HG03469 (cell line): Measurements from ENCODE around the gene ABRAXAS1.
"Not testable (repeated sequence)": the region's sequence is repeated elsewhere in the genome, so short reads cannot be mapped to it uniquely, and the experiment has no call there.

Experiments
- ATAC-seq: cut with Tn5 transposase; IDR thresholded peaks from one replicate; pipeline ENCODE4 v1.9.1; 2021; ENCODE audit warnings: mild to moderate bottlenecking, moderate library complexity, moderate number of reproducible peaks; ENCODE audit not compliant: unreplicated experiment

ABRAXAS1 gene

DNA sequence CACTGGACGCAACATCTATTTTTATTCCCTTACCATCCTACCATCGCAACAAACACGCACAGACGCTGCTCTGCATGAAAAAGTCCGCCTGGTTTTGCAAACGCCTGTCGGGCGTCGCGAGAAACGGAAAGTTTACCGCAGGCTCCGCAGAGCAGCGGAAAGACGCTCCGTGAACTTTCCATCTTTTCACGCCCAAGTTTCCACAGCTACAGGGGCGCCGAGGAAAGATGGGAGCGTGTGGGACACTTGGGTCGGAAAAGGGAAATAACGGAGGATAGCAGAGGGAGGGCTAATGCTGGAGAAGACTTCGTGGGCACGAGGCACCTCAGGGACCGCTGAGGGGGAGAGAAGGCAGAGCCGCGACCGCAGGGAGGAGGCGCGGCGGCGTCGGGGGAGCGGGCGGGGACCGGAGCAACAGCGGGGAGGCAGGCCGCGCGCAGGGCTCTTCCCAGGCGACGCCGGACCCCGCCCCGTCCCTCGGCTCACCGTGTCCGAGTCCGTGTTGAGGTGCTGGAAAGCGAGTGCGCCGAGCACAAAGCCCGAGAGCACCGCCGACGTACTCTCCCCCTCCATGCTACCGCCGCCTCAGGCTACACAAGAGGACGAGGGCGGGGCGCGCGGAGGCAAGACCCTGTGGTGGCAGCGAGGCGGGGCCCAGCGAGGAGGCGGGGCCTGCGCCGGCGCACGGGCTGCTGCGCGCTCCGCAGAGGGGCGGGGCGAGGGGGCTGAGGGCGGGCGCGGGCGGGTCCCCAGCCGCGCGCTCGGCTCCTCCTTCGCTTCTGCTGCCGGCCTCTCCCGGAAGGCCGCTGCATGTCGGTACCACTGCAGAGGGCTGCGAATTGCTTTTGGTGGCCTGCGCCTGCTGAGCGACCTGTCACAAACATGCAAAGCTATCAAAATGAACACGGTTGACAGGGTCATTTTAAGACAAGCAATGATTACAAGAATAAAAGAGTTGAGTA lies at the start of gene ABRAXAS1:
Gene ABRAXAS1 (minus strand): TSS at position 601 of the 962 bp plus-strand sequence. CDS start 28 bp downstream, at position 573.
- ATAC-seq: peak; percentile 95

GRCh38 chr4:83527671-83528070 lies 42.8 kb upstream of the ABRAXAS1 start:
- no peak for ATAC-seq

DNA sequence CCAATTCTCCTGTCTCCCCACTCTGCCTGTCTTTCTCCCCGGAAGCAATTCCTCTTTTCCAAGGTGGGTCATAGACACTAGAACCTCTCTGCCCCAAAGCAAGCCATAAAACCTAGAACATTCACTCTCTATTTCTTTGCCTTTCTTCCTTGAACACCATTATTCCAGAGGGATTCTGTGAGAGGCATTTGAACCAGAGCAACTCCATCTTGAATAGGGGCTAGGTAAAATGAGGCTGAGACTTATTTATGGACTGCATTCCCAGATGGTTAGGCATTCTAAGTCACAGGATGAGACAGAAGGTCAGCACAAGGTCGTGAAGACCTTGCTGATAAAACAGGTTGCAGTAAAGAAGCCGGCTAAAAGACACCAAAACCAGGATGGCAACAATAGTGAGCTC lies 37.3 kb upstream of the ABRAXAS1 start:
- ATAC-seq: no peak

GRCh38 chr4:83516042-83516772 lies 31.3 kb upstream of the ABRAXAS1 start:
- ATAC-seq: no peak

DNA sequence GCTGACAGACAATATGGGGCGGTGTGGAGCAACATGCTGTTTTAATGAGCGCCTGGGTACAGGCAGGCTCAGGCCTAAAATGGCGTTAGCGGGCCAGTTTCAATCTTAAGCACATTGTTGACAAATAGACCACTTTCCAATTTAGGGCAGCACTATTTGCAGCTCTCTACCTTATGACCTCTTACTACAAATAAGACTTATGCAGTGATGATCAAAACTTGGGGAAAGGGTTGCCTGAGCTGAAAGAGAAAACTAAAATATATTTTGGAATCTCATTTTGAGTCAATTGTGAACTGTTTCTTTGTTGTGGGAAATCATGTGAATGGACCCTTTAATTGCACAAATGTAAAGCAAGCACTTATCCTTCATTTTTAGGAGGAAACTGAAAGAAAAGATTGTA lies 25.5 kb upstream of the ABRAXAS1 start:
- no peak for ATAC-seq

DNA sequence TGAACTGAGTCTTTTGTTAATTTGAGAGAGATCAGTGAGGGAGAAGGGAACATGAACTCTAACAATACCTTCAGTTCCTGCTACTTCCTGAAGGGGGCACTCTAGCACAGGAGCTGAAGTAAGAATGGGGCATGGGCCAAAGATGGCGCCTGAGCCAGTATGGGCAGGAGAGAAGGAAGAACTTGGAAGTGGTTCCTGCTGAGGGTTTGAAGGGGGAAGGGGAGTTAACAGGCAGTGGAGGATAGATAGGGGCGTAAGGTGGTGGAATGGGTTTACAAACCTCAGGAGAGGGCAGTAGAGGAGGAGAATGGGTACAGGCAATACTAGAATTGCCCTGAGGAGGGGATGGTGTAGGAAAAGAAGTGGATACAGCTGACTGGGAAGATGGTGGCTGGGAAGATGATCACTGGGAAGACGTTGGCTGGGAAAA lies 24.3 kb upstream of the ABRAXAS1 start:
- ATAC-seq: not testable (repeated sequence)

- no peak for ATAC-seq
Observed at GRCh38 chr4:83504996-83505395, 20.1 kb upstream of the ABRAXAS1 start.

DNA sequence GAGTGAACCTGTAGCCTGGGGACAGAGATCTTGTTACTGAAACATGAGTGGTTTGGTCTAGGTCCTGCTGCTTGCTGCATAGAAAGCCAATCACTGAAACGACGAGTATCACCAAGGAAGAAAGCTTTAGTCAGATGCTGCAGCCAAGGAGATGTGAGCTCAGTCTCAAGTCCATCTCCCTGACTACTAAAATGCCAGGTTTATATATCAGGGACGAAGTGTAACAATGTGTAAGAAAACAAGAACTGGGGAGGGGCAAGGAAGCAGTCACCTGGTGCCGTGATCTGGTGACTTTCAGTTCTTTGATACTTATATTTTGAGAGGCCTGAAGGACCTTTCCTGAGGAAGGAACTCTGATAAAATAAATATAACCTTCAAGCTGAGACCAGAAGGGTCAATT lies 19.6 kb upstream of the ABRAXAS1 start:
- ATAC-seq: no peak

- ATAC-seq: no peak
Observed at GRCh38 chr4:83503974-83504373, 19.1 kb upstream of the ABRAXAS1 start.

- ATAC-seq: not testable (repeated sequence)
Observed at GRCh38 chr4:83501671-83502070, 16.8 kb upstream of the ABRAXAS1 start.

DNA sequence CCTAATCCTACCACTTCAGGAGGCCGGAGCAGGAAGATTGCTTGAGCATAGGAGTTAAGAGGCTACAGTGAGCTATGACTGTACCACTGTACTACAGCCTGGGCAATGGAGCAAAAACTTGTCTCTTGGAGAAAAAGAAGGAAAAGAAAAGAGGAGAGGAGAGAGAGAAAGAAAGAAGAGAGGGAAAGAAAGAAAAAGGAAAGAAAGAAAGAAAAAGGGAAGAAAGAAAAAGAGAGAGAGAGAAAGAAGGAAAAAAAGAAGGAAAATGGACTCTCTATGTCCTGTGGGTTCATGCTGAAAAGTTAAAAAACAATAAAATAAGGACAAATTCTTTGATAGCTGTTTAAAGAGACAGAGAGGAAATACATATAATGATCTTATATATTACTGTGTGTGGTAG lies 13.3 kb upstream of the ABRAXAS1 start:
- no peak for ATAC-seq

- not testable (repeated sequence) for ATAC-seq
Observed at GRCh38 chr4:83496085-83496917, 11.4 kb upstream of the ABRAXAS1 start.

GRCh38 chr4:83490876-83491450 lies 6.1 kb upstream of the ABRAXAS1 start:
- ATAC-seq: peak; percentile 61

DNA sequence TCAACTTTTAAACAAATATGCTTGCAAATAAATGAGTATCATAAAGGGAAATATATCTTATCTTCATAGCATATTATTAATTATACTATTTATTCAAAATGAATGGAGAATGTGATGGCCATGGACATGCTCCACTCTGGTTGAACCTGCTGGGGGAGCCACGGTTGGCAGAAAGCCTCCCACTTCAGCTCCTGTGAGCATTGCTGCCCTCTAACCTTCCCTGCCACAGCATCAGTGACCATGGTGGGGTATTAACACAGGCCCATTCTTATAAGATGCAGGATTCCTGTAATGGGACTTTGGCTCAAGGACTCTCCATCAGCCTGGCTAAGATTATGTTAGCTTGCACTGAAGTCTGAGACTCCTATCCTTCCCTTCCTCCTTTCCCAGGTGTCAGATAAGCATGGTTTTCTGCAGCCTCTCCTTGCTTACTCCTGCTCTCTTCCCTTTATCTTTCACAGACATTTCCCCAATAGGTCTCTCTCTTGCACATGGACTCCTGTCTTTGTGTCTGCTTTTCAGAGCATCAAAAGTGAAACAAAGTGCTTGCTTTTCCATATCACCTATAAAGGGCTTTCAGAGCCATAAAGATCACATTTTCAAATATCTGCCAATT lies 4.9 kb upstream of the ABRAXAS1 start:
- ATAC-seq: no peak

DNA sequence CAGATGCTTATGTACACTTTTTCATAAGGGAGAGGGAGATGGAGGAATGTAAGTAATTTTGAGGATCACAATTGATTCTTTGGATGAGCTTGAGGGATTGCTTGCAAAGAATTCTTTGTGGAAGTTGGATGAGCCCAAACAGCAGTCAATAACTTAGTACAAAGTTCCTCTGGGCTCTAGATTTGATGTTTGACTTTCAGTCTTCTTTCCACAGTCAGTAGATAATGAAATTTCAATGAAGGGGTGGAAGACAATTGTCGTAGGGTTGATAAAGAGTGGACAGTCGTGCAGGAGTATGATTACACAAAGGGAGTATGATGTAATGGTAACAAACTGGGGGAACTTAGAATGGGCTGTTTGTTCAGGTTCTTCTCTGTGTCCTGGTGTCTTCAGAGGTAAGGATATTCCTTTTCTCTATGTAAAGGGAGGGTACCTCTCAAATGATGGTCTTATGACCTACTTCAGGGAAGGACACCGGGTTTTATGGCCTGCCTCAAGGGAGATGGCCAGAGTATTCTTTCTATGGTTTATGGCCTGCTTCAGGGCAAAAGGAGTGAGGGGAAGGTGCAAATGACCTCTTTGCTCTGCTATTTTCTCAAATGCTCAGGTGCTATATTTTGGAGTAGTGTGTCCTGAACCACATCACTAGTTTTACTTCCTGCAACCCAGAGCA lies 1.7 kb upstream of the ABRAXAS1 start:
- ATAC-seq: no peak

- ATAC-seq: no peak
Observed at GRCh38 chr4:83473966-83474365, 10.9 kb downstream of the ABRAXAS1 start.

GRCh38 chr4:83473423-83473822 lies 11.5 kb downstream of the ABRAXAS1 start:
- ATAC-seq: no peak

GRCh38 chr4:83456184-83456501 lies 28.8 kb downstream of the ABRAXAS1 start:
- no peak for ATAC-seq

GRCh38 chr4:83455281-83456183 lies 29.4 kb downstream of the ABRAXAS1 start, which contains the start of the genes HELQ and MRPS18C:
TSS of gene HELQ (minus strand) at chr4:83455823. CDS start at chr4:83455693, 130 bp downstream.
TSS of gene MRPS18C (plus strand) at chr4:83456058. CDS start at chr4:83456078, 20 bp downstream.
- ATAC-seq: peak; percentile 92
